ENCODE results near the gene AUTS2. TPM values are rescaled to one million over a fixed set of nuclear protein-coding genes. Genes with fewer than 3 reads are reported as not detected.

Gene AUTS2
- polyA plus RNA-seq, 3 donors: 0.08 to 0.35 TPM; not detected in 1

DNA sequence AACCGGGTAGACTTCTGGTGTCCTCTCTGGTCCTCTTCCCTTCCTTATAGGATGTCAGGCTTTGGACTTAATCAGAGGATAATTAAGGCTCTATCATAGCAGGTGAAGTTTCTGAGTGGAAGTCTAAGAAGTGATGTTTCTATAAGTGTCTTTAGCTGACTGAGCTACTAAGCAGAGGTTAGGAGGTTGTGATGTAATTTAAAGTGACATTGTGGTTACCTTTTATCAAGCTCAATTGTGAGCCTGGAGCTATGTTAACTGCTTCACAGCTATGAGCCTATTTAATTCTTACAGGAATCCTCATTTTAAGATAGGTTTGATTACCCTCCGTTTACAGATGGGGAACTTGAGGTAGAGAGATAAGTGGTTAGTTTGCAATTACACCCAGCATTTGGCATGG lies 365.1 kb downstream of the AUTS2 start:
- WGBS (ENCODE audit: insufficient coverage): no CpG with 5 or more reads among the region's 2 CpGs
- TF ChIP-seq, protein P1, sequence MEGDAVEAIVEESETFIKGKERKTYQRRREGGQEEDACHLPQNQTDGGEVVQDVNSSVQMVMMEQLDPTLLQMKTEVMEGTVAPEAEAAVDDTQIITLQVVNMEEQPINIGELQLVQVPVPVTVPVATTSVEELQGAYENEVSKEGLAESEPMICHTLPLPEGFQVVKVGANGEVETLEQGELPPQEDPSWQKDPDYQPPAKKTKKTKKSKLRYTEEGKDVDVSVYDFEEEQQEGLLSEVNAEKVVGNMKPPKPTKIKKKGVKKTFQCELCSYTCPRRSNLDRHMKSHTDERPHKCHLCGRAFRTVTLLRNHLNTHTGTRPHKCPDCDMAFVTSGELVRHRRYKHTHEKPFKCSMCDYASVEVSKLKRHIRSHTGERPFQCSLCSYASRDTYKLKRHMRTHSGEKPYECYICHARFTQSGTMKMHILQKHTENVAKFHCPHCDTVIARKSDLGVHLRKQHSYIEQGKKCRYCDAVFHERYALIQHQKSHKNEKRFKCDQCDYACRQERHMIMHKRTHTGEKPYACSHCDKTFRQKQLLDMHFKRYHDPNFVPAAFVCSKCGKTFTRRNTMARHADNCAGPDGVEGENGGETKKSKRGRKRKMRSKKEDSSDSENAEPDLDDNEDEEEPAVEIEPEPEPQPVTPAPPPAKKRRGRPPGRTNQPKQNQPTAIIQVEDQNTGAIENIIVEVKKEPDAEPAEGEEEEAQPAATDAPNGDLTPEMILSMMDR (IDR thresholded peaks at IDR 0.05): no peak
- intact Hi-C loops (cut with micrococcal nuclease): no loop called here
- Histone ChIP-seq H3K4me3 (replicated peaks in 1 of 3; ENCODE audit: low read depth in 2 of 3, low read length in 3 of 3) (no peak overlapping the region), H3K27ac (ENCODE audit: low read depth in 1 of 2, low read length in 2 of 2) (no peak overlapping the region), H2AFZ (ENCODE audit: insufficient read depth, low read depth, low read length, poor library complexity, severe bottlenecking) (no peak overlapping the region), H4K20me1 (ENCODE audit: insufficient read depth, low read length) (no peaks in the 10 kb centered on the region), H3K27me3 (ENCODE audit: control insufficient read depth in 2 of 2, insufficient read depth in 2 of 2, low read length in 2 of 2) (no peaks in the 10 kb centered on the region), H3K9me3 (replicated peaks in 1 of 2; ENCODE audit: control insufficient read depth in 1 of 2, insufficient read depth in 1 of 2, low read length in 2 of 2) (no peaks in the 10 kb centered on the region), H3K4me1 (ENCODE audit: control insufficient read depth in 1 of 2, insufficient read depth in 2 of 2, low read length in 2 of 2) (no peaks in the 10 kb centered on the region), H3K9ac (ENCODE audit: insufficient read depth, low read length, poor library complexity, severe bottlenecking) (no peak overlapping the region), H3K4me2 (replicated peaks; ENCODE audit: extremely low read depth, low read length, poor library complexity, severe bottlenecking) (no peak overlapping the region), H3K36me3 (replicated peaks in 1 of 2; ENCODE audit: control insufficient read depth in 1 of 2, insufficient read depth in 2 of 2, low read length in 2 of 2) (no peaks in the 10 kb centered on the region), H3K79me2 (ENCODE audit: insufficient read depth, low read length) (no peaks in the 10 kb centered on the region)
- Mint-ChIP-seq H3K27me3 (ENCODE audit: low read depth in 3 of 3) (peaks cover 0 to 2% (median 2%) of the 10 kb centered on the region in 3 donors), H3K27ac (no peak overlapping the region), H3K36me3 (no peaks in the 10 kb centered on the region), H3K4me3 (no peak overlapping the region), H3K4me1 (peaks cover 10% of the 10 kb centered on the region), H3K9me3 (no peaks in the 10 kb centered on the region)
- DNase-seq: no peak

DNA sequence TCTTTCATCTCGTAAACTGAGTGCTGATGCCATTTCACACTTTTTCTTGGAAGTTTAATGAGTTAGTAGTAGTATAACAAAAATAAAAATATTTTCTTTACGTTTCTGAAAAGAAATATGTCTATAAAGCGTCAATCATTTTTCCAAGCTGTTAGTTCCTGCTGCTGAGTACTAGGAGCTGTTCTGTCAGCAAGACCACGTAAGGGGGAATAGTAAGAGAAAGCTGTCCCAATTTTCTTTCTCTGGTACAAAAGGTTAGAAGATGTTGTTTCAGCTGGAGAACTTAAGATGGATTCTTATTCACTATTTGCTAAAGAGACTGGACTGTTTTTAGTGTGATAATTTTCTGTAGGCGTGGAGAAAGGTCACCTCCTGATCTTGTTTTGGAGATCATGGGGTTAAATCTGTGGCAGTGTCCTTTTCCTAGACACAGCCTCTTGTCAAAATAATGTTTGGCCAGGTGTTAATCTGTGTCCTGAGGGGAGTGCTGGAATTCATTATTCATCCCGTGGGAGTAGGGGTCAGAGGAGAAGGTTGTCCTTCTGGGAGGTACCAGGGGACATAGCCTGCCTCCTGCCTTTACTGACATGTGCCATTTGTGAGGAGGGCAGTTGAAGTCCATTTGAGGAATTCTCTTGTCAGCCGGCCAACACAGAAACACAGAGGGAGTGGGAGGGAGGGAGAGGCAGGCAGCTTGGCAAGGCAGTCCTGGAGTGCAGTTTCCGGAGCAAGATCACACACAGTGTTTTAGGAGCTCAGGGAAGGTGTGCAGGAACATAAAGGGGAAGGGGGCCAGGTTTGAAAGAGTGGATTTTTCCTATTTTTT lies 368.7 kb downstream of the AUTS2 start:
- no peak overlapping the region for H3K4me3 Mint-ChIP-seq
- H3K36me3 ChIP-seq (replicated peaks in 1 of 2; ENCODE audit: control insufficient read depth in 1 of 2, insufficient read depth in 2 of 2, low read length in 2 of 2): no peaks in the 10 kb centered on the region
- peaks cover 10% of the 10 kb centered on the region for H3K4me1 Mint-ChIP-seq
- peaks cover 0 to 2% (median 2%) of the 10 kb centered on the region in 3 donors for H3K27me3 Mint-ChIP-seq (ENCODE audit: low read depth in 3 of 3)
- H3K27ac Mint-ChIP-seq: no peak overlapping the region
- intact Hi-C loops (cut with micrococcal nuclease): no loop called here
- no peaks in the 10 kb centered on the region for H3K9me3 ChIP-seq (replicated peaks in 1 of 2; ENCODE audit: control insufficient read depth in 1 of 2, insufficient read depth in 1 of 2, low read length in 2 of 2)
- H3K9ac ChIP-seq (ENCODE audit: insufficient read depth, low read length, poor library complexity, severe bottlenecking): no peak overlapping the region
- no peak overlapping the region for H2AFZ ChIP-seq (ENCODE audit: insufficient read depth, low read depth, low read length, poor library complexity, severe bottlenecking)
- H3K4me2 ChIP-seq (replicated peaks; ENCODE audit: extremely low read depth, low read length, poor library complexity, severe bottlenecking): no peak overlapping the region
- 93% methylated on average over 3 of the region's 8 CpGs for WGBS (ENCODE audit: insufficient coverage)
- no peaks in the 10 kb centered on the region for H4K20me1 ChIP-seq (ENCODE audit: insufficient read depth, low read length)
- no peak for DNase-seq
- no peak overlapping the region for H3K27ac ChIP-seq (ENCODE audit: low read depth in 1 of 2, low read length in 2 of 2)
- TF ChIP-seq, protein P1 (IDR thresholded peaks at IDR 0.05): no peak
- H3K36me3 Mint-ChIP-seq: no peaks in the 10 kb centered on the region
- H3K4me3 ChIP-seq (replicated peaks in 1 of 3; ENCODE audit: low read depth in 2 of 3, low read length in 3 of 3): no peak overlapping the region
- no peaks in the 10 kb centered on the region for H3K4me1 ChIP-seq (ENCODE audit: control insufficient read depth in 1 of 2, insufficient read depth in 2 of 2, low read length in 2 of 2)
- H3K9me3 Mint-ChIP-seq: no peaks in the 10 kb centered on the region
- H3K27me3 ChIP-seq (ENCODE audit: control insufficient read depth in 2 of 2, insufficient read depth in 2 of 2, low read length in 2 of 2): no peaks in the 10 kb centered on the region
- H3K79me2 ChIP-seq (ENCODE audit: insufficient read depth, low read length): no peaks in the 10 kb centered on the region

All from CD14-positive monocyte (primary cell).